Duodenal mucosa (tissue), 2 donors: ENCODE measurements around the gene CCR8.

Experiments
- H3K27ac ChIP-seq: one replicate; pipeline ENCODE4 v1.7.0; 2013; ENCODE audit warnings: low read depth, low read length
- H3K27me3 ChIP-seq, 2 donors: one replicate each; pipeline ENCODE4 v1.7.0; 2013; ENCODE audit warnings: low read length in 2 of 2, control low read depth in 1 of 2; ENCODE audit not compliant: insufficient read depth in 2 of 2, control insufficient read depth in 1 of 2
- H3K36me3 ChIP-seq, 2 donors: one replicate each; pipeline ENCODE4 v1.7.0; 2013; ENCODE audit warnings: low read length in 2 of 2, control low read depth in 1 of 2; ENCODE audit not compliant: insufficient read depth in 2 of 2, control insufficient read depth in 1 of 2
- H3K4me1 ChIP-seq, 2 donors: one replicate each; pipeline ENCODE4 v1.7.0; 2013; ENCODE audit warnings: low read length in 2 of 2, control low read depth in 1 of 2; ENCODE audit not compliant: insufficient read depth in 2 of 2, control insufficient read depth in 1 of 2
- H3K4me3 ChIP-seq, 2 donors: one replicate each; pipeline ENCODE4 v1.7.0; 2013; ENCODE audit warnings: low read length in 2 of 2, low read depth in 1 of 2
- H3K9ac ChIP-seq, 2 donors: one replicate each; pipeline ENCODE4 v1.7.0; 2013; ENCODE audit warnings: low read length in 2 of 2, low read depth in 1 of 2
- H3K9me3 ChIP-seq, 2 donors: one replicate each; pipeline ENCODE4 v1.7.0; 2013; ENCODE audit warnings: low read length in 2 of 2, control low read depth in 1 of 2; ENCODE audit not compliant: control insufficient read depth in 1 of 2

CCR8 gene

GRCh38 chr3:39329493-39329892 lies at the start of gene CCR8:
Gene CCR8, plus strand, starts transcription at chr3:39329709. Its CDS starts 2,623 bp downstream, at chr3:39332332.
- no peak within 1 kb of the TSS for H3K27ac ChIP-seq
- H3K36me3 ChIP-seq = no peaks in the 10 kb centered on the region
- H3K4me1 ChIP-seq = no peaks in the 10 kb centered on the region
- no peaks in the 10 kb centered on the region for H3K9me3 ChIP-seq
- H3K4me3 ChIP-seq = no peak within 1 kb of the TSS
- H3K27me3 ChIP-seq = no peaks in the 10 kb centered on the region
- no peak within 1 kb of the TSS for H3K9ac ChIP-seq

GRCh38 chr3:39279745-39280517 lies 49.6 kb upstream of the CCR8 start, which contains the start of gene CX3CR1:
Gene CX3CR1, minus strand, starts transcription at chr3:39280036. Its CDS starts 13,527 bp downstream, at chr3:39266509.
- Histone ChIP-seq H3K36me3 (no peaks in the 10 kb centered on the region), H3K4me3 (no peak within 1 kb of the TSS), H3K9me3 (no peaks in the 10 kb centered on the region), H3K27me3 (no peaks in the 10 kb centered on the region), H3K27ac (no peak within 1 kb of the TSS), H3K9ac (no peak within 1 kb of the TSS), H3K4me1 (no peaks in the 10 kb centered on the region)

DNA sequence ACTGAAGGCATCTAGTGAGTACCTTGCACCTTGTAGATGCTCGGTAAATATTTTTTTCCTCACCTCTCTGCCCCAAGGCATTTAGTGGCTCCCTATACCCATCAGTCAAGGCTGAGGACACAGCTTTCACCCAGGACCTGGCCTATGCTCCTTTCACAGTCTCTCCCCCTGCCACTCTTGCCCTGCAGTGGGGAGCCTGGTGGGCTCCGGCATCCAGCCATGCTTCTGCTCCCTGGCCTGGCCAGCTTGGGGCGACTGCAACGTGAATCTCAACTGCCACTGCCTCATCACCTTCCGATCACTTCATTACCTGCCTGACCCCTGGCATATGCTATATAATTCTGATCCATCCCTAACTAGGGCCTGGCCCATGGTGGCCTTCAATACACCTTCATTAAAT lies 48.9 kb upstream of the CCR8 start:
- H3K4me1 ChIP-seq = no peaks in the 10 kb centered on the region
- no peak overlapping the region for H3K4me3 ChIP-seq
- H3K36me3 ChIP-seq = no peaks in the 10 kb centered on the region
- H3K27me3 ChIP-seq = no peaks in the 10 kb centered on the region
- H3K9ac ChIP-seq = no peak overlapping the region
- H3K9me3 ChIP-seq = no peaks in the 10 kb centered on the region
- no peak overlapping the region for H3K27ac ChIP-seq

- H3K27me3 ChIP-seq = no peaks in the 10 kb centered on the region
- H3K36me3 ChIP-seq = no peaks in the 10 kb centered on the region
- H3K4me3 ChIP-seq = no peak overlapping the region
- no peak overlapping the region for H3K9ac ChIP-seq
- H3K9me3 ChIP-seq = no peaks in the 10 kb centered on the region
- H3K4me1 ChIP-seq = no peaks in the 10 kb centered on the region
- no peak overlapping the region for H3K27ac ChIP-seq
These were observed 48.0 kb upstream of the CCR8 start for GRCh38 chr3:39281533-39281932.

- Histone ChIP-seq H3K9me3 (no peaks in the 10 kb centered on the region), H3K27me3 (no peaks in the 10 kb centered on the region), H3K4me1 (no peaks in the 10 kb centered on the region), H3K9ac (no peak overlapping the region), H3K4me3 (no peak overlapping the region), H3K27ac (no peak overlapping the region), H3K36me3 (no peaks in the 10 kb centered on the region)
These were observed 47.5 kb upstream of the CCR8 start for GRCh38 chr3:39282057-39282456.

DNA sequence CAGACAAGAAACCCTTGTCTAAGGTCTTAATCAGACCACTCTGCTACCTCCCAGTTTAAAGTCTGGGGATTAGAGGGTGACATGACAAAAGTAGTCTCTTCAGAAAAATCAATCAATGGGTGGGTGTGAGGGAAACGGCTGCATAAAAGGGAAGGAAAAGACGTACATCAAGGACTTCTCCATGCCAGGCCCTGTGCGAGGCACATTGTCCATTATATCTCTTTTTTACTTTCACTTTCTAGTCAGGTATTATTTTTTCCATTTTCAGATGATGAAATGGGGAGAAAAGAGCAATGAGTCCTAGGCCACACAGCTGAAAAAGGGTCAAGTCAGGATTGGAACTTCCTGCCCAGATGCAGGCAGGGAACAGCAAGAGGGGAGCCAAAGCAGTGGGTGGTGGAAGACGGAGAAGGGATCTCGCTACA lies 45.0 kb upstream of the CCR8 start:
- Histone ChIP-seq H3K9ac (no peak overlapping the region), H3K36me3 (no peaks in the 10 kb centered on the region), H3K4me3 (no peak overlapping the region), H3K27me3 (no peaks in the 10 kb centered on the region), H3K4me1 (peaks cover 0 to 2% of the 10 kb centered on the region in 2 donors), H3K27ac (no peak overlapping the region), H3K9me3 (no peaks in the 10 kb centered on the region)

DNA sequence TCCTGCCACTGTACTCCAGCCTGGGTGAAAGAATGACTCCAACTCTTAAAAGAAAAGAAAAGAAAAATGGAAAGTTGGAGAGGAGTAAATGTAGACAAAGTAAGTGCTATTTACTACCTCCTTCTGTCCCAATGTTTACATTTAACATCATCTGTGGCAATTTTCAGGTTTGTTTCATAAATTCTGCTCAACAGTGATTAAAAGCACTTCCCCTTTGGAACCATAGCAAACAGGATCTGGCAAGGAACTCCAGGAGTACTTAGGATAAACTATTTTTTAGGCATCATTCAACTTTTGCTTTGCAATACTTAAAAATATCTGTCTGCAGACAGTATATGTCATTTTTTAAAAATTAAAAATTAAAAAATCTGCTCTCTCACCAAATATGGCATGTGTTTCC lies 44.2 kb upstream of the CCR8 start:
- Histone ChIP-seq H3K9me3 (no peaks in the 10 kb centered on the region), H3K9ac (no peak overlapping the region), H3K27ac (no peak overlapping the region), H3K4me1 (peaks cover 5 to 6% of the 10 kb centered on the region in 2 donors), H3K36me3 (no peaks in the 10 kb centered on the region), H3K27me3 (no peaks in the 10 kb centered on the region), H3K4me3 (no peak overlapping the region)

DNA sequence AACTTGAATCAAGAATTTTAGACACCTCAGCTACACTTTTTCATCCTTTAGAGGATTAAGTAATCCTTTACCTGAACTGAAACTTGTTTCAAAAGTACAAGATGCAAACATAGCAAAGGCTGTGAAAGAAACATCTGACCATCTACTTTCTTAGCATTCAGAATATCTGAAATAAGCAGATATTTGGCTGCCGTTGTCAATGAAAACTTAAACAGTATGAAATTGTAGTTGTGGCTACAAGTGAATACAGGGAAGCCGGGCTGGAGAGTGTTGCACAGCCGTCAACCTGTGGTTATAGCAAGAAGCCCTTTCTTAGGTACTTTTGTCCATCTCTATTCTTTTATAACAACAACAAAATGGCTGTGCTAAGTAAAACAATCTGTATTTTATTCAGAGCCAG lies 42.7 kb upstream of the CCR8 start:
- Histone ChIP-seq H3K4me3 (no peak overlapping the region), H3K27ac (no peak overlapping the region), H3K36me3 (no peaks in the 10 kb centered on the region), H3K9ac (no peak overlapping the region), H3K4me1 (peaks cover 5 to 6% of the 10 kb centered on the region in 2 donors), H3K9me3 (no peaks in the 10 kb centered on the region), H3K27me3 (no peaks in the 10 kb centered on the region)

GRCh38 chr3:39287216-39288164 lies 42.0 kb upstream of the CCR8 start:
- no peaks in the 10 kb centered on the region for H3K27me3 ChIP-seq
- H3K4me1 ChIP-seq = peaks cover 5 to 6% of the 10 kb centered on the region in 2 donors
- H3K4me3 ChIP-seq = no peak overlapping the region
- no peaks in the 10 kb centered on the region for H3K9me3 ChIP-seq
- no peak overlapping the region for H3K9ac ChIP-seq
- no peak overlapping the region for H3K27ac ChIP-seq
- no peaks in the 10 kb centered on the region for H3K36me3 ChIP-seq

GRCh38 chr3:39288300-39288808 lies 41.2 kb upstream of the CCR8 start:
- H3K9ac ChIP-seq = no peak overlapping the region

More at GRCh38 chr3:39288300-39288808, 41.2 kb upstream of the CCR8 start:
- peaks cover 5 to 6% of the 10 kb centered on the region in 2 donors for H3K4me1 ChIP-seq
- no peaks in the 10 kb centered on the region for H3K36me3 ChIP-seq
- H3K27ac ChIP-seq = no peak overlapping the region
- H3K9me3 ChIP-seq = no peaks in the 10 kb centered on the region
- H3K4me3 ChIP-seq = no peak overlapping the region
- H3K27me3 ChIP-seq = no peaks in the 10 kb centered on the region
